H1 (cell line): ENCODE measurements around the gene TTC6. TPM values are rescaled to one million over a fixed set of nuclear protein-coding genes. Genes with fewer than 3 reads are reported as not detected.

Experiments
- CTCF ChIA-PET: fragments of 300-600 bp; sonication (Branson Sonifier 250); formaldehyde crosslinking; loops from one replicate; lab custom pipeline; 2021; ENCODE audit not compliant: partially characterized antibody; lab: Charles Lee
- POLR2A ChIA-PET: fragments of 300-600 bp; sonication (Branson Sonifier 250); formaldehyde crosslinking; loops from one replicate; lab custom pipeline; 2021; ENCODE audit warnings: inconsistent platforms; ENCODE audit not compliant: partially characterized antibody; lab: Charles Lee
- DNase-seq, 2 experiments: peaks; one replicate each; pipeline versions ENCODE4 v3.0.0 to v3.0.0-alpha.2; 2010 to 2022; ENCODE audit warnings: low spot score in 2 of 2, low read depth in 1 of 2, mixed read lengths in 1 of 2
- FAIRE-seq: peaks from 2 replicates; lab custom pipeline; 2011; peaks lifted over from hg19 to GRCh38; lab: Jason Lieb, UNC
- H2AFZ ChIP-seq: 2 replicates; pipeline ENCODE4 v1.8.1; 2012; ENCODE audit warnings: low read length, inconsistent platforms
- H2AK5ac ChIP-seq: 2 replicates; pipeline ENCODE4 v1.6.1; 2013; ENCODE audit warnings: low read depth, low read length
- H2BK120ac ChIP-seq: replicated peaks from 2 replicates; pipeline ENCODE3; 2013; ENCODE audit warnings: low read depth, low read length, inconsistent platforms
- H2BK12ac ChIP-seq: 2 replicates; pipeline ENCODE4 v1.6.1; 2013; ENCODE audit warnings: low read depth, low read length
- H2BK15ac ChIP-seq: 2 replicates; pipeline ENCODE4 v1.6.1; 2013; ENCODE audit warnings: low read length
- H2BK20ac ChIP-seq: 2 replicates; pipeline ENCODE4 v1.6.1; 2013; ENCODE audit warnings: low read length
- H2BK5ac ChIP-seq: 2 replicates; pipeline ENCODE4 v1.6.1; 2013; ENCODE audit warnings: low read depth, low read length
- H3K14ac ChIP-seq: 2 replicates; pipeline ENCODE4 v1.6.1; 2013; ENCODE audit warnings: inconsistent platforms; ENCODE audit not compliant: insufficient read length
- H3K18ac ChIP-seq: 2 replicates; pipeline ENCODE4 v1.6.1; 2013; ENCODE audit warnings: low read length; ENCODE audit errors: extremely low read depth
- H3K23ac ChIP-seq: 2 replicates; pipeline ENCODE4 v1.6.1; 2013; ENCODE audit warnings: inconsistent platforms; ENCODE audit not compliant: insufficient read length
- H3K23me2 ChIP-seq: 2 replicates; pipeline ENCODE4 v1.6.1; 2013; ENCODE audit warnings: low read depth, low read length
- H3K27ac ChIP-seq: 2 replicates; pipeline ENCODE4 v1.6.1; 2011; ENCODE audit warnings: low read depth, low read length, inconsistent platforms
- H3K27me3 ChIP-seq, 4 experiments: replicated peaks in 1 of 4; 1 replicate in 1 of 4; 2 replicates in 3 of 4; pipeline versions ENCODE4 v1.6.1 to v1.8.1; 2011 to 2013; ENCODE audit warnings: low read length in 3 of 4, mild to moderate bottlenecking in 3 of 4, inconsistent platforms in 2 of 4, mixed read lengths in 2 of 4, moderate library complexity in 1 of 4; ENCODE audit not compliant: control insufficient read depth in 3 of 4, insufficient read depth in 3 of 4; ENCODE audit errors: extremely low read depth in 1 of 4
- H3K36me3 ChIP-seq, 4 experiments: 2 replicates each; pipeline versions ENCODE4 v1.6.1 to v1.8.1; 2011 to 2013; ENCODE audit warnings: mild to moderate bottlenecking in 4 of 4, low read length in 3 of 4, moderate library complexity in 2 of 4, control low read depth in 1 of 4, inconsistent platforms in 1 of 4; ENCODE audit not compliant: insufficient read depth in 4 of 4, control insufficient read depth in 2 of 4
- H3K4ac ChIP-seq: replicated peaks from 2 replicates; pipeline ENCODE3; 2013; ENCODE audit warnings: low read length, low read depth, mixed read lengths, inconsistent platforms; ENCODE audit not compliant: insufficient read length
- H3K4me1 ChIP-seq, 4 experiments: replicated peaks in 1 of 4; 1 replicate in 1 of 4; 2 replicates in 3 of 4; pipeline versions ENCODE4 v1.6.1 to v1.8.1; 2011 to 2013; ENCODE audit warnings: low read length in 3 of 4, inconsistent platforms in 2 of 4, mixed read lengths in 1 of 4; ENCODE audit not compliant: insufficient read depth in 4 of 4, control insufficient read depth in 3 of 4
- H3K4me2 ChIP-seq, 2 experiments: 2 replicates each; pipeline versions ENCODE4 v1.6.1 to v1.8.1; 2011 to 2013; ENCODE audit warnings: low read depth in 2 of 2, low read length in 2 of 2, control low read depth in 1 of 2, inconsistent platforms in 1 of 2, mild to moderate bottlenecking in 1 of 2; ENCODE audit not compliant: insufficient read depth in 1 of 2
- H3K4me3 ChIP-seq, 4 experiments: fragments of 200-600, 300-600 bp in 1 of 4; sonication (generic), shearing (Covaris generic), sonication (Bioruptor Twin) in 1 of 4; 2 replicates each; pipeline versions ENCODE4 v1.5.1 to v1.8.1; 2011 to 2016; ENCODE audit warnings: low read length in 4 of 4, low read depth in 3 of 4, control low read depth in 2 of 4, inconsistent platforms in 2 of 4, mild to moderate bottlenecking in 2 of 4, mixed read lengths in 1 of 4, moderate library complexity in 1 of 4; ENCODE audit not compliant: insufficient read depth in 2 of 4; ENCODE audit errors: extremely low read depth in 1 of 4
- H3K56ac ChIP-seq: replicated peaks from 2 replicates; pipeline ENCODE3; 2013; ENCODE audit warnings: low read depth, mild to moderate bottlenecking, mixed read lengths, low read length, inconsistent platforms; ENCODE audit not compliant: insufficient read length
- H3K79me1 ChIP-seq: 2 replicates; pipeline ENCODE4 v1.6.1; 2013; ENCODE audit warnings: low read depth, low read length, control low read depth
- H3K79me2 ChIP-seq, 2 experiments: 2 replicates each; pipeline versions ENCODE4 v1.6.1 to v1.8.1; 2012 to 2013; ENCODE audit warnings: low read length in 2 of 2, mild to moderate bottlenecking in 2 of 2, inconsistent platforms in 1 of 2; ENCODE audit not compliant: insufficient read depth in 2 of 2, control insufficient read depth in 1 of 2
- H3K9ac ChIP-seq, 4 experiments: replicated peaks in 1 of 4; 1 replicate in 1 of 4; 2 replicates in 3 of 4; pipeline versions ENCODE4 v1.6.1 to v1.8.1; 2011 to 2013; ENCODE audit warnings: low read depth in 3 of 4, low read length in 3 of 4, control low read depth in 2 of 4, mild to moderate bottlenecking in 2 of 4, moderate library complexity in 2 of 4, inconsistent platforms in 1 of 4; ENCODE audit errors: extremely low read depth in 1 of 4
- H3K9me3 ChIP-seq, 2 experiments: 2 replicates each; pipeline versions ENCODE4 v1.6.1 to v1.8.1; 2012 to 2013; ENCODE audit warnings: mild to moderate bottlenecking in 2 of 2, moderate library complexity in 2 of 2, control low read depth in 1 of 2, inconsistent platforms in 1 of 2, low read depth in 1 of 2, low read length in 1 of 2, mixed read lengths in 1 of 2; ENCODE audit not compliant: insufficient read depth in 2 of 2
- H4K20me1 ChIP-seq, 2 experiments: replicated peaks in 1 of 2; 2 replicates each; pipeline versions ENCODE3 to v1.8.1; 2011 to 2013; ENCODE audit warnings: inconsistent platforms in 2 of 2, low read length in 2 of 2, mild to moderate bottlenecking in 1 of 2; ENCODE audit not compliant: insufficient read depth in 2 of 2, control insufficient read depth in 1 of 2
- H4K5ac ChIP-seq: 2 replicates; pipeline ENCODE4 v1.6.1; 2013; ENCODE audit warnings: low read length, low read depth, mixed read lengths, inconsistent platforms; ENCODE audit not compliant: insufficient read length
- H4K8ac ChIP-seq: 2 replicates; pipeline ENCODE4 v1.8.0; 2013; ENCODE audit warnings: mild to moderate bottlenecking, moderate library complexity, low read length, inconsistent platforms; ENCODE audit not compliant: insufficient read depth; ENCODE audit errors: extremely low read depth
- H4K91ac ChIP-seq: replicated peaks from 2 replicates; pipeline ENCODE3; 2013; ENCODE audit warnings: low read length, mixed read lengths, inconsistent platforms; ENCODE audit not compliant: insufficient read length
- ASH2L ChIP-seq: fragments of 200-600, 300-600 bp; sonication (generic); IDR thresholded peaks from one replicate; pipeline ENCODE4 v1.7.1; 2017; ENCODE audit warnings: low read length
- CEBPB ChIP-seq: IDR thresholded peaks from 2 replicates; pipeline ENCODE4 v1.6.1; 2012; ENCODE audit warnings: low read depth, low read length
- FOSL1 ChIP-seq: IDR thresholded peaks from 2 replicates; pipeline ENCODE4 v1.6.1; 2011; ENCODE audit warnings: mild to moderate bottlenecking, low read depth, low read length, moderate library complexity; ENCODE audit not compliant: insufficient read depth
- JUN ChIP-seq: IDR thresholded peaks from 2 replicates; pipeline ENCODE4 v1.6.1; 2011; ENCODE audit warnings: low read depth, mild to moderate bottlenecking, improper control_type of control experiment, low read length
- NRF1 ChIP-seq: IDR thresholded peaks from 2 replicates; pipeline ENCODE4 v1.6.1; 2011; ENCODE audit warnings: mild to moderate bottlenecking, low read depth, low read length, improper control_type of control experiment
- POLR2AphosphoS5 ChIP-seq: IDR thresholded peaks from 2 replicates; pipeline ENCODE4 v1.6.1; 2011; ENCODE audit warnings: low read depth, low read length
- RBBP5 ChIP-seq: IDR thresholded peaks from 2 replicates; pipeline ENCODE4 v1.7.1; 2012; ENCODE audit warnings: low read depth, mild to moderate bottlenecking, inconsistent platforms, low read length, moderate library complexity, borderline replicate concordance
- SIRT6 ChIP-seq: IDR thresholded peaks from one replicate; pipeline ENCODE4 v1.7.1; 2012; ENCODE audit warnings: low read length, inconsistent platforms
- SIX5 ChIP-seq: IDR thresholded peaks from 2 replicates; pipeline ENCODE4 v1.6.1; 2011; ENCODE audit warnings: mild to moderate bottlenecking, low read depth, low read length
- SP1 ChIP-seq: IDR thresholded peaks from 2 replicates; pipeline ENCODE4 v1.6.1; 2011; ENCODE audit warnings: low read depth, low read length
- SP2 ChIP-seq: IDR thresholded peaks from 2 replicates; pipeline ENCODE4 v1.6.1; 2012; ENCODE audit warnings: mild to moderate bottlenecking, low read length, inconsistent platforms
- TAF1 ChIP-seq: IDR thresholded peaks from 2 replicates; pipeline ENCODE4 v1.6.1; 2011; ENCODE audit warnings: mild to moderate bottlenecking, low read depth, low read length
- TBP ChIP-seq: IDR thresholded peaks from 2 replicates; pipeline ENCODE4 v1.6.1; 2011; ENCODE audit warnings: low read depth, low read length, improper control_type of control experiment
- TCF12 ChIP-seq: IDR thresholded peaks from 2 replicates; pipeline ENCODE4 v1.6.1; 2011; ENCODE audit warnings: low read depth, mild to moderate bottlenecking, low read length
- TEAD4 ChIP-seq: IDR thresholded peaks from 2 replicates; pipeline ENCODE4 v1.6.1; 2012; ENCODE audit warnings: low read depth, low read length, inconsistent platforms, mixed read lengths
- WGBS, 2 experiments: shearing (Covaris generic) in 1 of 2; methylation state at CpG; one replicate each; pipeline versions ENCODE4 v1.1.6 to v1.1.7; 2013 to 2015; ENCODE audit warnings: low lambda C conversion rate in 2 of 2, mixed read lengths in 2 of 2, inconsistent platforms in 1 of 2, low coverage in 1 of 2, missing lambda C conversion rate in 1 of 2; ENCODE audit not compliant: insufficient replicate concordance in 2 of 2, insufficient coverage in 1 of 2, insufficient read length in 1 of 2; ENCODE audit errors: extremely low coverage in 1 of 2, missing lambda C conversion rate in 1 of 2; 5-methylcytosine and 5-hydroxymethylcytosine counted together
- polyA plus RNA-seq, 7 experiments: library from polyadenylated mRNA; depleted of rRNA in 3 of 7; stranded (reverse) in 5 of 7; unstranded in 2 of 7; fragments of >200 nt in 5 of 7; fragments of 200-250 nt in 2 of 7; gene quantifications; 1 replicate in 5 of 7; 2 replicates in 1 of 7; 4 replicates in 1 of 7; pipeline versions ENCODE4 v1.2.1 to v1.2.3, GENCODE V29; 2011 to 2013; ENCODE audit warnings: missing spikeins in 2 of 7, mixed read lengths in 2 of 7
- total RNA-seq: library from RNA; stranded (reverse); fragmentation: NEBNext Ultra II Directional; extraction: Animal tissue kit (Norgen Biotek cat#: 25700); gene quantifications from 2 replicates; pipeline ENCODE4 v1.2.1, GENCODE V29; 2021

The TTC6 gene
- total and polyA plus RNA-seq, 2 of the 8 experiments (the other 6 are each of a cell fraction or from before 2014, with no cell fraction given): 0.02 TPM; not detected in 1

DNA sequence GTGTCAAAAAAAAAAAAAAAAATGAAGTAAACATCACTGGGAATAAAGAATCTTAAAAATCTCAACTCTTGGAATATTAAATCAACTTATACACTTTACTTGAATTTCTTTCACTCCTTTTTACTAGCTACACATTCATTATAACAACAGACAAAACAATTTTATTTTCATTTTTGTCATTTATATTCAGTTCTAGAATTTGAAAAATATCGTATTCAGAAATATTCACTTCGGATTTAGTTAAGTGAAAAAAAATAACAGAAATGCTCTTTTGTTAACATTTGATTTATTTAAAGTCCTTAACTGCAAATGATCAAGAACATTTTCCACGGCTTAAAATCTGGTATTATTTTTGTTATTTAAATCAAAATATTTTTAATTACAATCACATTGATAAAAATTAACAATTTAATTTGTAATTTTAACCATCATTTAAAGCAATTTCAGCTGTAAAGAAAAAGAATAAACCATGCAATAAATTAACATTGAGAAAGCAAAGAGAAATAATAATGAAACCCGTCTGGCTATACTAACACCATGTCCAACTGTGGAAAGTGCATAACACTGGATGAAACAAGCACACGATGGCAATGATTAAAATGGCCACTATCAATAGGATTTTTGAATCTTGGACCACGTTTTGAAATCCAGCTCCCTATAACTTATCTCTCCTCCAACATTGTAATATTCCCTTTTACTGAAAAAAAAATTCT is 5.6 kb upstream of the TTC6 start:
- no peak overlapping the region for H4K5ac ChIP-seq
- H3K23me2 ChIP-seq: peaks cover 7% of the 10 kb centered on the region; the same call in 1 of the 2 replicates
- no peak overlapping the region for H3K14ac ChIP-seq
- no peak overlapping the region for H4K91ac ChIP-seq
- no peak overlapping the region for H2BK20ac ChIP-seq
- peaks cover 12 to 14% of the 10 kb centered on the region in 2 experiments for H4K20me1 ChIP-seq
- peaks cover 4 to 25% (median 9%) of the 10 kb centered on the region in 4 experiments for H3K4me1 ChIP-seq
- H3K79me2 ChIP-seq: no peaks in the 10 kb centered on the region
- no peaks in the 10 kb centered on the region for H3K36me3 ChIP-seq
- H3K27me3 ChIP-seq: peaks cover 64 to 100% (median 83%) of the 10 kb centered on the region in 4 experiments
- H2AK5ac ChIP-seq: no peak overlapping the region
- no peak overlapping the region for H3K4me3 ChIP-seq
- H3K4ac ChIP-seq: no peak overlapping the region
- no peak overlapping the region for H3K56ac ChIP-seq
- no peak overlapping the region for H2AFZ ChIP-seq
- POLR2A ChIA-PET: interaction anchor here (0.7 kb wide), 1 partner anchor 1186 kb away, joined by 4 read pairs; no protein-coding TSS in a partner anchor
- no peak overlapping the region for H3K9ac ChIP-seq
- H3K79me1 ChIP-seq: no peaks in the 10 kb centered on the region
- H3K18ac ChIP-seq: no peak overlapping the region
- H3K4me2 ChIP-seq: no peak overlapping the region; a peak in 1 of 4 replicates
- DNase-seq (no peak), FAIRE-seq (no peak)
- H4K8ac ChIP-seq: no peak overlapping the region
- no peaks in the 10 kb centered on the region for H3K9me3 ChIP-seq
- 36% methylated on average over 6 of the region's 6 CpGs; no CpG with 5 or more reads in 1 of the 2 experiments for WGBS, 2 experiments
- H2BK120ac ChIP-seq: no peak overlapping the region
- CTCF ChIA-PET: interaction anchor here (0.6 to 1.6 kb wide), 7 partner anchors 13 to 1519 kb away, joined by 3 to 6 read pairs (median 4); no protein-coding TSS in a partner anchor
- no peak overlapping the region for H2BK5ac ChIP-seq
- no peak overlapping the region for H2BK15ac ChIP-seq
- H3K23ac ChIP-seq: no peak overlapping the region
- no peak overlapping the region for H3K27ac ChIP-seq
- H2BK12ac ChIP-seq: no peak overlapping the region
- no peak for TF ChIP-seq SP2
- no peak for TF ChIP-seq POLR2AphosphoS5
- TF ChIP-seq TBP: no peak
- TF ChIP-seq RBBP5: no peak
- no peak for TF ChIP-seq ASH2L
- TF ChIP-seq JUN: no peak
- no peak for TF ChIP-seq NRF1
- TF ChIP-seq SP1: no peak
- no peak for TF ChIP-seq SIX5
- TF ChIP-seq CEBPB: no peak
- TF ChIP-seq FOSL1: no peak
- TF ChIP-seq TCF12: no peak
- TF ChIP-seq TAF1: no peak
- no peak for TF ChIP-seq SIRT6
- no peak for TF ChIP-seq TEAD4
